Endothelial cell of umbilical vein (primary cell): Measurements from ENCODE around the gene CCDC80. TPM values are rescaled to one million over a fixed set of nuclear protein-coding genes. Genes with fewer than 3 reads are reported as not detected.

Experiments
- BruUV-seq: library from RNA; stranded (reverse); fragments of 400-500 nt; replicated peaks from 2 replicates; lab custom pipeline; 2021; lab: Mats Ljungman, UMichigan
- CTCF ChIA-PET: fragments of 300-600, 350-600 bp; sonication (Branson Sonifier 250); formaldehyde crosslinking; loops from one replicate; lab custom pipeline; 2021; ENCODE audit warnings: antibody characterized with exemption, inconsistent platforms; lab: Charles Lee
- POLR2A ChIA-PET: fragments of 300-600, 350-600 bp; sonication (Branson Sonifier 250); formaldehyde crosslinking; loops from one replicate; lab custom pipeline; 2021; ENCODE audit warnings: antibody characterized with exemption, inconsistent platforms; lab: Charles Lee
- DNase-seq: peaks from one replicate; pipeline ENCODE4 v3.0.0-alpha.2; 2011; ENCODE audit warnings: low read depth, low spot score
- FAIRE-seq: peaks from 2 replicates; lab custom pipeline; 2011; peaks lifted over from hg19 to GRCh38; lab: Jason Lieb, UNC
- H2AFZ ChIP-seq: 2 replicates; pipeline ENCODE4 v1.6.0; 2012; ENCODE audit warnings: low read depth, low read length, control low read depth, inconsistent platforms
- H3K27ac ChIP-seq: 2 replicates; pipeline ENCODE4 v1.5.1; 2011; ENCODE audit warnings: low read depth, mild to moderate bottlenecking, control low read depth, low read length, moderate library complexity; ENCODE audit not compliant: insufficient read depth
- H3K27me3 ChIP-seq, 2 experiments: 2 replicates each; pipeline versions ENCODE4 v1.6.0 to v1.6.1; 2011; ENCODE audit warnings: low read length in 2 of 2, mixed read lengths in 1 of 2; ENCODE audit not compliant: control insufficient read depth in 2 of 2, insufficient read depth in 2 of 2
- H3K36me3 ChIP-seq, 2 experiments: 2 replicates in 1 of 2; 3 replicates in 1 of 2; pipeline ENCODE4 v1.5.1; 2011; ENCODE audit warnings: low read length in 2 of 2, mild to moderate bottlenecking in 1 of 2, moderate library complexity in 1 of 2; ENCODE audit not compliant: control insufficient read depth in 2 of 2, insufficient read depth in 2 of 2; ENCODE audit errors: extremely low read depth in 1 of 2
- H3K4me1 ChIP-seq: 3 replicates; pipeline ENCODE4 v1.5.1; 2011; ENCODE audit warnings: mild to moderate bottlenecking, low read length; ENCODE audit not compliant: control insufficient read depth, insufficient read depth; ENCODE audit errors: extremely low read depth
- H3K4me2 ChIP-seq: 2 replicates; pipeline ENCODE4 v1.6.1; 2011; ENCODE audit warnings: low read length, control low read depth, mixed read lengths; ENCODE audit not compliant: insufficient read depth
- H3K4me3 ChIP-seq, 3 experiments: fragments of 200-600 bp in 1 of 3; sonication (generic), shearing (Covaris generic) in 1 of 3; replicated peaks in 1 of 3; 2 replicates each; pipeline ENCODE4 v1.5.1; 2011 to 2016; ENCODE audit warnings: control low read depth in 3 of 3, low read length in 3 of 3, mild to moderate bottlenecking in 2 of 3, inconsistent platforms in 1 of 3, low read depth in 1 of 3, moderate library complexity in 1 of 3; ENCODE audit not compliant: insufficient read depth in 1 of 3
- H3K79me2 ChIP-seq: 2 replicates; pipeline ENCODE4 v1.6.0; 2012; ENCODE audit warnings: low read length, inconsistent platforms; ENCODE audit not compliant: control insufficient read depth, insufficient read depth
- H3K9ac ChIP-seq: replicated peaks from 2 replicates; pipeline ENCODE3; 2011; ENCODE audit warnings: low read length, control low read depth; ENCODE audit not compliant: insufficient read depth; ENCODE audit errors: extremely low read depth
- H3K9me1 ChIP-seq: replicated peaks from 3 replicates; pipeline ENCODE4 v1.6.0; 2011; ENCODE audit warnings: mild to moderate bottlenecking, low read length; ENCODE audit not compliant: control insufficient read depth, insufficient read depth; ENCODE audit errors: extremely low read depth
- H3K9me3 ChIP-seq: replicated peaks from 2 replicates; pipeline ENCODE4 v1.5.1; 2012; ENCODE audit warnings: low read length, inconsistent platforms; ENCODE audit not compliant: control insufficient read depth, insufficient read depth
- H4K20me1 ChIP-seq: replicated peaks from 2 replicates; pipeline ENCODE3; 2011; ENCODE audit warnings: mild to moderate bottlenecking, low read length; ENCODE audit not compliant: control insufficient read depth, insufficient read depth; ENCODE audit errors: extremely low read depth
- CTCF ChIP-seq, 2 donors: IDR thresholded peaks; 1 replicate in 1 of 2; 2 replicates in 1 of 2; pipeline ENCODE4 v1.5.1; 2011; ENCODE audit warnings: low read length in 2 of 2, mild to moderate bottlenecking in 2 of 2, moderate library complexity in 2 of 2, control low read depth in 1 of 2, inconsistent platforms in 1 of 2, low read depth in 1 of 2; ENCODE audit not compliant: insufficient read depth in 1 of 2; ENCODE audit errors: extremely low read depth in 1 of 2
- EZH2 ChIP-seq: IDR thresholded peaks from 2 replicates; pipeline ENCODE4 v1.6.1; 2012; ENCODE audit warnings: borderline replicate concordance, low read depth, mild to moderate bottlenecking, moderate library complexity, low read length, inconsistent platforms; ENCODE audit not compliant: severe bottlenecking
- FOS ChIP-seq: IDR thresholded peaks from 2 replicates; pipeline ENCODE4 v1.6.1; 2011; ENCODE audit warnings: mild to moderate bottlenecking, low read length, moderate library complexity, borderline replicate concordance; ENCODE audit not compliant: insufficient read depth
- GATA2 ChIP-seq: IDR thresholded peaks from 2 replicates; pipeline ENCODE4 v1.7.0; 2011; ENCODE audit warnings: low read depth, mild to moderate bottlenecking, moderate library complexity, mixed read lengths, low read length; ENCODE audit not compliant: insufficient read length, insufficient read depth
- JUN ChIP-seq: IDR thresholded peaks from 2 replicates; pipeline ENCODE4 v1.6.1; 2011; ENCODE audit warnings: borderline replicate concordance, low read depth; ENCODE audit not compliant: insufficient read length, insufficient read depth
- MAX ChIP-seq: IDR thresholded peaks from 2 replicates; pipeline ENCODE4 v1.6.1; 2011; ENCODE audit not compliant: insufficient read depth, insufficient read length
- MYC ChIP-seq: IDR thresholded peaks from one replicate; pipeline ENCODE4 v1.6.1; 2011; ENCODE audit warnings: mild to moderate bottlenecking, low read depth, low read length
- POLR2A ChIP-seq: IDR thresholded peaks from 2 replicates; pipeline ENCODE4 v1.6.1; 2012; ENCODE audit warnings: low read depth, mild to moderate bottlenecking, control low read depth, low read length
- POLR2AphosphoS5 ChIP-seq: IDR thresholded peaks from 2 replicates; pipeline ENCODE4 v1.6.1; 2012; ENCODE audit warnings: low read depth, mild to moderate bottlenecking, control low read depth, low read length, moderate library complexity; ENCODE audit not compliant: insufficient read depth
- dilution Hi-C: fragments of 300-500 bp; cut with MboI; formaldehyde crosslinking; loops from one replicate; pipeline ENCODE4 v1.15.0; 2019; ENCODE audit warnings: low sequenced_read_pairs; ENCODE audit not compliant: extremely low pct_ligation_motif_present
- intact Hi-C: fragments of 100-400 bp; cut with micrococcal nuclease; formaldehyde crosslinking; loops from one replicate; pipeline ENCODE4 v1.10.0; 2022
- polyA plus RNA-seq, 4 experiments: library from polyadenylated mRNA; depleted of rRNA in 3 of 4; stranded (reverse) in 3 of 4; unstranded in 1 of 4; fragments of >200 nt; gene quantifications; 2 replicates each; pipeline versions ENCODE4 v1.2.1 to v1.2.3, GENCODE V29; 2011 to 2012; ENCODE audit warnings: missing spikeins in 1 of 4
- total RNA-seq: library from RNA; stranded (reverse); gene quantifications from 2 replicates; pipeline ENCODE4 v1.2.3, GENCODE V29; 2021

CCDC80 gene
- total and polyA plus RNA-seq, 2 donors (not counting 3 experiments of a cell fraction or from before 2014, with no cell fraction given): 28.4 to 77.2 TPM

GRCh38 chr3:112594856-112595255, 46.1 kb downstream of the CCDC80 start:
- Histone ChIP-seq H3K4me1 (peaks cover 14% of the 10 kb centered on the region), H3K4me3 (no peak overlapping the region), H3K4me2 (no peak overlapping the region), H3K27ac (no peak overlapping the region), H3K9me3 (no peaks in the 10 kb centered on the region), H3K9me1 (no peaks in the 10 kb centered on the region), H3K79me2 (no peaks in the 10 kb centered on the region), H3K27me3 (no peaks in the 10 kb centered on the region), H3K9ac (no peak overlapping the region), H2AFZ (no peak overlapping the region), H4K20me1 (no peaks in the 10 kb centered on the region), H3K36me3 (no peaks in the 10 kb centered on the region)
- no TSS peak for BruUV-seq
- DNase-seq: no peak
- dilution Hi-C loops: no loop called here
- ChIA-PET POLR2A (interaction anchor here (0.7 kb wide), 1 partner anchor 557 kb away, joined by 3 read pairs; no protein-coding TSS in a partner anchor), CTCF (interaction anchor here (3.2 kb wide), 1 partner anchor 12 kb away, joined by 17 read pairs; no protein-coding TSS in a partner anchor)
- FAIRE-seq: no peak
- TF ChIP-seq CTCF (IDR thresholded peaks at IDR 0.05; ENCODE audit: extremely low read depth in 1 of 2, insufficient read depth in 1 of 2, low read depth in 1 of 2, low read length in 2 of 2): no peak
- no peak for TF ChIP-seq MYC
- TF ChIP-seq GATA2: no peak
- TF ChIP-seq POLR2AphosphoS5: no peak
- no peak for TF ChIP-seq JUN
- no peak for TF ChIP-seq EZH2
- TF ChIP-seq MAX: no peak
- TF ChIP-seq FOS: no peak
- no peak for TF ChIP-seq POLR2A
- intact Hi-C loops: no loop called here
